ENCODE measurements around the gene OR8H1. TPM values are rescaled to one million over a fixed set of nuclear protein-coding genes. Genes with fewer than 3 reads are reported as not detected.
A peak's percentile ranks its signal among the peaks of the same experiment; 100 is the strongest.

OR8H1 gene
- total and polyA plus RNA-seq, 2 of the 13 experiments (the other 11 are each of a cell fraction or from before 2014, with no cell fraction given): not detected

DNA sequence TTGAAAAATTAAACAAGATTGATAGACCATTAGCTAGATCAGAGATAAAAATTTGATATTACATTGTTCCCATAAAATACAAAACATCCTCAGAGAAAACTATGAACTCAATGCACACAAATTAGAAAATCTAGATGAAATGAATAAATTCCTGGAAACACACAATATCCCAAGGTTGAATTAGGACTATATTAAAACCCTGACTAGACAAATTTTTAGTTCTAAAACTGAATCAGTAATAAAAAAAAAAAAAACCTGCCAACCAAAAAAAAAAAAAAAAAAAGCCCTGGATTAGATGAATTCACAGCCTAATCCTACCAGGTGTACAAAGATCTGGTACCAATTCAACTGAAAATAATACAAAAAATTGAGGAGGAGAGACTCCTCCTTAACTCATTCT lies 48.2 kb upstream of the OR8H1 start:
- POLR2A ChIA-PET: no interaction called here

DNA sequence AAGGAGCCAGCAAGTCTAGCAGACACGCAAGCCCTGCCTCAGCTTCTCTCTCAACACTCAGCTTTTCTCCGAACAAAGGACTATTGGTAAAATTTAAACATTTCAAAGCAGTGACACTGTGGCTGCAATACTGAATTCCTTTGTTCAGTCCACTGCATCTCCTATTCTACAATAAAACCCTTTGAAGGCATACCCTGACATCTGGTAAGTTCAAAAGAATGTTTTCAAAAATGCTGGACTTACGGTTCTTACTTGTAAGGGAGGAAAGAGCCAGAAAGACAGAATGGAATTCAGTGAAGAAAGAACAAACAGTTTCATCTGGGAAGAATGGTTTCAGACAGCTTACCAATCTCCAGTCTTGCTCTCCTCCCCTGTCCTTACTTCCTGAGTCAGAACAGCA lies 41.1 kb upstream of the OR8H1 start:
- H3K4me2 ChIP-seq (ENCODE audit: low read depth, low read length): no peak overlapping the region
- ChIA-PET CTCF (ENCODE audit: low intra/inter-chr PET ratio, low total read pairs) (no interaction called here), POLR2A (no interaction called here)
- DNase-seq (ENCODE audit: low spot score) (no peak), ATAC-seq (no peak), FAIRE-seq (no peak)
- H3K79me2 ChIP-seq (ENCODE audit: insufficient read depth, low read length): no peaks in the 10 kb centered on the region
- no peaks in the 10 kb centered on the region for H3K27me3 ChIP-seq (ENCODE audit: control insufficient read depth in 1 of 2, insufficient read depth in 2 of 2, low read length in 2 of 2)
- H3K4me3 ChIP-seq (replicated peaks in 1 of 3; ENCODE audit: insufficient read depth in 1 of 3, low read depth in 2 of 3, low read length in 3 of 3): no peak overlapping the region
- H3K4me1 ChIP-seq (ENCODE audit: insufficient read depth, low read length): no peaks in the 10 kb centered on the region
- no peak overlapping the region for H3K9ac ChIP-seq (ENCODE audit: insufficient read depth, low read depth, low read length)
- in situ Hi-C loops (cut with HindIII; ENCODE audit: extremely low pct_ligation_motif_present, low pct_unique_long_range_greater_than_20kb): no loop called here
- intact Hi-C loops (cut with micrococcal nuclease; ENCODE audit: unreplicated experiment): no loop called here
- no peaks in the 10 kb centered on the region for H4K20me1 ChIP-seq (ENCODE audit: insufficient read depth, low read length)
- 24% methylated on average over 3 of the region's 3 CpGs for WGBS (ENCODE audit: low lambda C conversion rate)
- H3K9me3 ChIP-seq (ENCODE audit: low read length): peaks cover 24% of the 10 kb centered on the region
- no peaks in the 10 kb centered on the region for H3K36me3 ChIP-seq (replicated peaks in 1 of 2; ENCODE audit: control insufficient read depth in 1 of 2, insufficient read depth in 2 of 2, low read length in 2 of 2)
- H2AFZ ChIP-seq (ENCODE audit: low read length): no peak overlapping the region
- TF ChIP-seq MEIS2 (CRISPR knock-in tag; IDR thresholded peaks at IDR 0.05) (no peak), MXD4 (CRISPR knock-in tag; IDR thresholded peaks at IDR 0.05) (no peak), ZNF17 (CRISPR knock-in tag; IDR thresholded peaks at IDR 0.05) (no peak)
- no TSS peak for BruUV-seq (replicated peaks)
- no peak overlapping the region for H3K27ac ChIP-seq (ENCODE audit: extremely low read length, insufficient read depth, low read length)

More for the DNA sequence above, 48.2 kb upstream of the OR8H1 start:
- Histone ChIP-seq H3K9ac (ENCODE audit: insufficient read depth, low read depth, low read length) (no peak overlapping the region), H3K4me2 (ENCODE audit: low read depth, low read length) (no peak overlapping the region), H3K4me3 (replicated peaks in 1 of 3; ENCODE audit: insufficient read depth in 1 of 3, low read depth in 2 of 3, low read length in 3 of 3) (no peak overlapping the region), H3K4me1 (ENCODE audit: insufficient read depth, low read length) (no peaks in the 10 kb centered on the region), H2AFZ (ENCODE audit: low read length) (no peak overlapping the region), H3K9me3 (ENCODE audit: low read length) (peaks cover 60% of the 10 kb centered on the region), H3K27ac (ENCODE audit: extremely low read length, insufficient read depth, low read length) (no peak overlapping the region), H3K36me3 (replicated peaks in 1 of 2; ENCODE audit: control insufficient read depth in 1 of 2, insufficient read depth in 2 of 2, low read length in 2 of 2) (no peaks in the 10 kb centered on the region), H4K20me1 (ENCODE audit: insufficient read depth, low read length) (no peaks in the 10 kb centered on the region), H3K79me2 (ENCODE audit: insufficient read depth, low read length) (no peaks in the 10 kb centered on the region), H3K27me3 (ENCODE audit: control insufficient read depth in 1 of 2, insufficient read depth in 2 of 2, low read length in 2 of 2) (no peaks in the 10 kb centered on the region)
- FAIRE-seq (no peak), ATAC-seq (no peak), DNase-seq (ENCODE audit: low spot score) (no peak)
- CTCF ChIA-PET (ENCODE audit: low intra/inter-chr PET ratio, low total read pairs): no interaction called here
- BruUV-seq (replicated peaks): no TSS peak
- peak; percentile 50; the same call in 1 of the 2 replicates for TF ChIP-seq MAFF (IDR thresholded peaks at IDR 0.05; ENCODE audit: low read depth, low read length)
- peak in 1 of 2 experiments; percentile 58; a peak in 2 of 4 replicates for TF ChIP-seq MAFK (conservative IDR thresholded peaks at IDR 0.05 in 1 of 2, IDR thresholded peaks at IDR 0.05 in 1 of 2; ENCODE audit: low read length in 2 of 2)
- no peak for TF ChIP-seq XRCC5 (optimal IDR thresholded peaks at IDR 0.05; ENCODE audit: low read length)
- intact Hi-C loops (cut with micrococcal nuclease; ENCODE audit: unreplicated experiment): no loop called here
- in situ Hi-C loops (cut with HindIII; ENCODE audit: extremely low pct_ligation_motif_present, low pct_unique_long_range_greater_than_20kb): no loop called here

Data from HepG2 (cell line).